ENCODE measurements around the gene NXF1.
"Not testable (repeated sequence)": the region's sequence is repeated elsewhere in the genome, so short reads cannot be mapped to it uniquely, and the experiment has no call there.

NXF1 gene

DNA sequence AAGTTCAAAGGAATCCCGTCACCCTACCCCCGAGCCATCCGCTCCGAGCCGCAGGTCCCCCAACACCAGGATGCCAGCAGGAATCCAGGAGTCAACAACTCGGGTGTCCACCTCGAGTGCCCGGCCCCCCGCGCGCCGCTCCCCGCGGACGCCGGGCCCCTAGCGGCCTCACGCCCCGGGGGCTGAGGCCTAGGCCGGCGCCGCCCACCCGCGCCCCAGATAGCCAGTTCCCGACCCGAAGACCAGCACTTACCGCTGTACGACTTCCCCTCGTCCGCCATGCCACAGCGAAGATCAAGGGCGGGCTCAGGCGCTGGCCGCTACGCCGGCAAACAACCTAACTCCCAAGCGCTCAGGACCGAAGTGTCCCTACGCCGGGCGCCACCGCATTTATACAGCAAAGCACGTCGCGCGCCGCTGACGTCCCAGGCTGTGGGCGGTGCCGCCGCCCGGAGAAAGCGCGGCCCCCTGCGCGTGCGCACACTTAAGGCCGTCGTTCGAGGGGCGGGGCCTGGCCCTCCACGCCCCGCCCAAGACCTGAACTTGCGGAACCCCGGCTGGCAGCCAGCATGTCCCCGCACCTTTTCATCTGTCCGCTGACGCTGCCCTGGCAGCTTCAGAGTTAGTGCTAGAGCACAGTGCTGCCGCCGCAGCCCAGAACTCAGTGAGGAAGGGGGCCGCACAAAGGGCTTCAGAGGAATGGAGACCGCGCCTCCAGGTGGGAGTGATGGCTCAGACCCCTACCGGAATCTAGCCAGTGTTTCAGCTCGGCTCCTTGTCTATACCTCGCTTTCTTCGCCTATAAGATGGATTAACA lies at the start of gene NXF1:
NXF1 (minus strand) TSS at position 365 of the 817 bp plus-strand sequence; CDS start at position 281, 84 bp downstream.
- in situ Hi-C loops (cut with MboI; ENCODE audit: low sequenced_read_pairs) = no loop called here

DNA sequence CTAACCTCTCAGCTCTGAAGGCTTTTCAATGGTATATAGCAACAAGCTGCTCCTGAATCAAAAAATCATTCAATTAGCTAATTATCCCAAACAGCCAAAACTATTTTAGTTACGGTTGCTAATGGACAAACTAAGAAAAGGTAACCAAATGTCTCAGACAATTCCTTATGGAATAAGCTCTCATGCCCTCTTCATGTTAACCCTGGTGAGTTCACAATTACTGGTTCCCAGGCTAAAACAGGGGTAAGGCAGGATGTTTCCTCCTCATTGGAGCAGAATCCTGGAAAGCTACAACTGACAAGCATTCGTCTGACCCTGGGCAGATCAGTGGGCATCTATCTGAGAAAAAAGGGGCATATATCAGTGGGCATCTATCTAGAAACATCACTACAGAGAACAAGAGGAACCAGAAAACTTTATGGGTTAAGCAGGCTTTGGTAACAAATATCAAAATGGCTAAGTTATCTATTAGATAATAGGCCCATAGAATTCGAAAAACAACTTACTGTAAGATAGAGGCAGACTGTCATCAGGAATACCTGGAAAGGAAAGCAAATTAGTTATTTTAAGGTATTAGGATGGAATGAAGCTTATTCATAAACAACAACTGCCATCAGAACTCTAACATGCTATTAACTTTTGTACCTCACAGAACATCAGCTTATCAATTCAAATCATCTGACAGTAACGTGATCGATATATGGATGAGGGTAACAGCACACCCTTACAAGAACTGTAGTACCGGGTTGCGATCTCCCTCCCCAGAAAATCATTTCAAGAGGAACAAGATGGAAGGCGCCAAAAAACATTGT lies 49.0 kb upstream of the NXF1 start:
- in situ Hi-C loops (cut with MboI; ENCODE audit: low sequenced_read_pairs) = loop anchor here (25.0 kb wide), 1 partner anchor 442 kb away; the partner anchor contains the start of gene SCGB1A1

DNA sequence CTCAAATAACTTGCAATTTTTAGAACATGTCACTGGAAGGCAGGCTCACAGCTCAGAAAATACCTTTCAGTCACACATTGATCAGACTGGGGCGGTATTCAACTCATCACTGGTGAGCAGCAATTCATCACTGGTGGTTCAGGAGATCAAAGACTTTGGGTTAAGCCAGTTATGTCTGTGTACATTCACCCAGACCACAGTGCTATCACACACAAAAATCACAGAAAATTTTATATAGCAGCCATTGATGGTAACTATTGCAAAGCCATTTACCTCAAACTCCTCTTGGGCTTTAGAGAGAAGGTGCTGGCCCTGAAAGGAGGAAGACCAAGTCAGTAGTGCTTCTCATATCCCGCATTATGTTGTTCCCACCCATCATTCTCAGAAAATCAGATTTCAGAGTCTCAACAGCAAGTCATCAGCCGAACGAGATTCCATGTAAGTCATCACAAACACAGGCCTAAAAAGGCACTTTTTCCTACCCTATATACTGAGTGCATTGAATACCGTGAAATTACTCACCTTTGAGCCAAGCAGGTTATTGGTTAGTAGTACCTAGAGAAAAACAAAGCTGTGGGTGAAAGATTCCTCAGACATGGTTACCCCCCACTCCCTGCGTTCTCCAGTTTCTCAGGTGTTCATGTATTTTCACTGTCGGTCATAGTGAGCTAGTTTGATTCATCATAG lies 48.2 kb upstream of the NXF1 start:
- in situ Hi-C loops (cut with MboI; ENCODE audit: low sequenced_read_pairs) = loop anchor here (25.0 kb wide), 1 partner anchor 441 kb away; the partner anchor contains the start of gene SCGB1A1

DNA sequence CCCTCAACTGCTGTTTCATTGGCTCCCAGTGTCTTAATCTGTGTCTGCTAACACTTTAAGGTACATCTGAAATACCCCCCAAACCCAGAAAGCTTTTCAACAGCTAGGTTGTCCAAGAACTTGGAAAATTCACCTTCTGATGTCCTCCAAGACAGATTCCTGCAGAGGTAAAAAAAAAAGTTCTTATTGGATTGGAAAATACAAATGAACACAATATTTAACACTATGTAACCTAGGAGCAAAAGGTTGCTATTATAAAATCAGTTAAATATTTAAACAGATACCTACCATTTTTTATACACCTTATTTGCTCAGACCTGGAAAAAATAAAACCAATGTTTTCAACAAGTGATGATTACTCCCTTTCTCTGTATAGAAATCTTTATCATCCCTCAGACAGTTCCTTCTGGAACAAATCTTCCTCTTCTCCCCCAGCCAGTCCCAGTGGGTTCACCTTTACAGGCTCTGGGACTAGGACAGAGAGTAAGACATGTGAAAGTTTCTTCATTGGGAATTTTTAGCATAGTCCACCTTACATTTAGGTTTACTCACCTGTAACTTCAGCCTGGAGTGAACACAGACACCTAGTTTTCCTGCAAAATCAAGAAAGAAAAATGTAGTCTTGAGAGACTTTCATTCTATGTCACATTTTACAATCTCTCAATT lies 47.4 kb upstream of the NXF1 start:
- in situ Hi-C loops (cut with MboI; ENCODE audit: low sequenced_read_pairs) = loop anchor here (25.0 kb wide), 1 partner anchor 440 kb away; the partner anchor contains the start of gene SCGB1A1

DNA sequence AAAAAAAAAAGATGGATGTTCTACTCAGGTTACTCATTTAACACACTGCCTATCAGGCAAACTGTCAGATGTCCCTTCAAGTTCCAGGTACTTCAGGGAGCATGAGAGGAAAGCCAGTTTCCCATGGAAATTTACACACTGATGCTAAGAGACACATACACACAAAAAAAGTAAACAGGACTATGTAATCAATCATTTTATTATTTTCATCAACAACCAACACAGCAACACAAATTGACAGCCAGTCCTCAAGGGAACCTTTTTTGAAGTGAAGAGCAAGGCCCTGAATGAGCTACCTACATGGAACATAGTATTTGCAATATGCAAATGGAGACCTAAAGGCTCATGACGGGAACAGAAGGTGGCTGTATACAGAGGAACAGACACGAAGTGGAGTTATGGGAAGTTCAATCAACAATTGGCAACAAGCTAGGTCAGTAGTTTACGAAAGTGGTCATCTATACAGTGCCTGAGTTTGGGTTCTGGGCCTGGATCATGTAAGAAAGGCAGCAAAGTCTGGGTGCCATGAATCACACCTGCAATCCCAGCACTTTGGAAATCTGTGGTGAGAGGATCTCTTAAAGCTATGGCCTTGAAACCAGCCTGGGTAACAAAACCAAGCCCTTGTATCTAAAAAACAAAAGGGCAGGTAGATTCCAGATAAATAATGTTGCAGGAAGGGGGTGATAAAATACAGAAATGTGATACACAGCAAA lies 46.7 kb upstream of the NXF1 start:
- in situ Hi-C loops (cut with MboI; ENCODE audit: low sequenced_read_pairs) = loop anchor here (25.0 kb wide), 1 partner anchor 440 kb away; the partner anchor contains the start of gene SCGB1A1

DNA sequence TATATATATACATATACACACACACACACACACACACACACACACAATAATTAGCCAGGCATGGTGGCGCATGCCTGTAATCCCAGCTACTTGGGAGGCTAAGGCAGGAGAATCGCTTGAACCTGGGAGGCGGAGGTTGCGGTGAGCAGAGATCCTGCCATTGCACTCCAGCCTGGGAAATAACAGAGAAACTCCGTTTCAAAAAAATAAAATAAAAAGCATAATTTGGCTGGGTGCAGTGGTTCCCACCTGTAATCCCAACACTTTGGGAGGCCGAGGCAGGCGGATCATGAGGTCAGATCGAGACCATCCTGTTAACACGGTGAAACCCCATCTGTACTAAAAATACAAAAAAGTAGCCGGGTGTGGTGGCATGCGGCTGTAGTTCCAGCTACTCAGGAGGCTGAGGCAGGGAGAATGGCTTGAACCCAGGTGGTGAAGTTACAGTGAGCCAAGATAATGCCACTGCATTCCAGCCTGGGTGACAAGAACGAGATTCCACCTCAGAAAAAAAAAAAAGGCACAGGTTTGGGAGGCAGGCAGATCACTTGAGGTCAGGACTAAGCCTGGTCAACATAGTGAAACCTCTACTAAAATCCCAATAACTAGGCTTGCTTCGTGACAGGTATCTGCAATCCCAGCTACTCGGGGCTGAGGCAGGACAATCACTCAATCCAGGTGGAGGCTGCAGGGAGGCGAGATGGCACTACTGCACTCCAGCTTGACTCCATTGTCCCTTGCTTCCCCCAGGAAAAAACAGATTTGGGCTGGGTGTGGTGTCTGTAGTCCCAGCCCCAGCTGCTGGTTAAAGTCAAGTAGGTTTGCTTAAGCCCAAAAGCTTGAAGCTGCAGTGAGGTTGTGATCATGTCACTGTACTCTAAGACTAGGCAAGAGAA lies 45.9 kb upstream of the NXF1 start:
- in situ Hi-C loops (cut with MboI; ENCODE audit: low sequenced_read_pairs) = loop anchor here (25.0 kb wide), 1 partner anchor 439 kb away; the partner anchor contains the start of gene SCGB1A1

DNA sequence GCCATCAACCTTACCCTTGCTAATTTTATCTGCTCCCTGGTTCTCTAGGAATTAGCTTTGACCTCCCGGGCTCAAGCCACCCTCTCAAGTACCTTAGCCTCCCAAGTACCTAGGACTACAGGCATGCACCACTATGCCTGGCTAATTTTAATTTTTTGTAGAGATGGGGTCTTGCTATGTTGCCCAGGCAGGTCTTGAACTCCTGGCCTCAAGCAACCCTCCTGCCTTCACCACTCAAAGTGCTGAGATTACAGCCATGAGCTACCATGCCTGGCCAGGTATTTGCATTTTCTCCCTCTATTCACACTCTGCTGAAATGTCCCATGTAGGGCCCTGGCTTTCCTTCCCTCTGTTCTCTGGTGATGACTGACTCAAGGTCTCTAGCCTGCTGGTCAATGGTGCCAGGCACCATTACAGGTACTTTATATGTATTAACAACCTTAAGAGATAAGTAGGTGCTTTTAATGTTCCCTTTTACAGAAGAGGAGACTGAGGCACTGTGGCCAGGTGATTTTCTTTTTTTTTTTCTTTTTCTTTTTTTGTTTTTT lies 42.6 kb upstream of the NXF1 start:
- in situ Hi-C loops (cut with MboI; ENCODE audit: low sequenced_read_pairs) = no loop called here

DNA sequence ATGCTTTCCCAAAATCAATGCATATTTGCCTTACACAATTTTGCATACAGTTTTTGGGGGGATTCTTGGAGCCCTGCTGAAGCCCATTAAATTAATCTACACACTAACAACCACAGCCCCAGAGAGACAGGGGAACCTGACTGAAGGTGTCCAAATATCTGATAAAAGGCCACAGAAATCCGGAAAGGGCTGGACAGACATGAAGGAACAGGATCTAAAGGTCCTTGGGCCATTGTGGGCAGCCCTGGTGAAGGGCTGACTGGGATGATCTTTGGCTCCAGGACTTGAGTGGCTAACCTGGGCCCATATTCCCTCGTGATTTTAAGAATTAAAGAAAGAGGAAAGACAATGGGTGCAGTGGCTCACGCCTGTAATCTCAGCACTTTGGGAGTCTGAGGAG lies 40.9 kb upstream of the NXF1 start:
- in situ Hi-C loops (cut with MboI; ENCODE audit: low sequenced_read_pairs) = no loop called here

DNA sequence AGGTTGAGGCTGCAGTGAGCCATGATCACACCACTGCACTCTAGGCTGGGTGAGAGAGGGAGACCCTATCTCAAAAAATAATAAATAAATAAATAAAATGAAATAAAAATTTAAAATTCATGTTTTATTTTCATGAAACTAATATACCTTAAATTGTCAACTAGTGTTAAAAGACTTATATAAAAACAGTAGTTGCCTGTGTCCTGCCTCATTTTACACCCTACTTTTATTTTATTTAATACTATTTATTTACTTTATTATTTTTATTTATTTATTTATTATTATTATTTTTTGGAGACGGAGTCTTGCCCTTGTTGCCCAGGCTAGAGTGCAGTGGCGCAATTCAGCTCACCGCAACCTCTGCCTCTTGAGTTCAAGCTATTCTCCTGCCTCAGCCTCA lies 38.9 kb upstream of the NXF1 start:
- in situ Hi-C loops (cut with MboI; ENCODE audit: low sequenced_read_pairs) = no loop called here

DNA sequence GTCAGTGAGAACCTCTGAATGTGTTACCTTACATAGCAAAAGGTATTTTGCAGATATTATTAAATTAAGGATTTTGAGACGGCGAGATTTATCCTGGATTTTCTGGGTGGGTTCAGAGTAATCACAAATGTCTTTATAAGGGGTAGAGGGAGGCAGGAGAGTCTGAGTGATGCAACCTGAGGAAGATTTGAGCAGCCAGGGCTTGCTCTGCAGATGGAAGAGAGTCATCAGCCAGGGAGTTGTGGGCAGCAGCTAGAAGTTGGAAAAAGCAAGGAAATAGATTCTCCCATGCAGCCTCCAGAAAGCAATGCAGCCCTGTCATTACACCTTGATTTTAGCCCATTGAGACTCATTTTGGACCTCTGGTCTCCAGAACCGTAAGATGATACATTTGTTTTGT lies 38.2 kb upstream of the NXF1 start:
- in situ Hi-C loops (cut with MboI; ENCODE audit: low sequenced_read_pairs) = no loop called here

DNA sequence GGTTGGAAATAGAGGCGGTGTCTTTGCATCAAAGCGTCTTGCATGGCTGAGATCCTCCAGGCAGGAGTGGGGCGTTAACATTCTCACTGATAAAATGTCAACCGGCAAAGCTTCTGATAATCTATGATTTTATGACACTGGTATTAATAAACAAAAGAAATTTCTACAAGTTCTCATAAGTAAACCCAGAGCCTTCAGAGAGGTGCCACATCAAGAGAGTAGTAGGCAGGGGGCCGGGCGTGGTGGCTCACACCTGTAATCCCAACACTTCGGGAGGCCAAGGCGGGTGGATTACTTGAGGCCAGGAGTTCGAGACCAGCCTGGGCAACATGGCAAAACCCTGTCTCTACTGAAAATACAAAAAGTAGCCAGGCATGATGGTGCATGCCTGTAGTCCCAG lies 37.7 kb upstream of the NXF1 start:
- in situ Hi-C loops (cut with MboI; ENCODE audit: low sequenced_read_pairs) = not testable (repeated sequence)

DNA sequence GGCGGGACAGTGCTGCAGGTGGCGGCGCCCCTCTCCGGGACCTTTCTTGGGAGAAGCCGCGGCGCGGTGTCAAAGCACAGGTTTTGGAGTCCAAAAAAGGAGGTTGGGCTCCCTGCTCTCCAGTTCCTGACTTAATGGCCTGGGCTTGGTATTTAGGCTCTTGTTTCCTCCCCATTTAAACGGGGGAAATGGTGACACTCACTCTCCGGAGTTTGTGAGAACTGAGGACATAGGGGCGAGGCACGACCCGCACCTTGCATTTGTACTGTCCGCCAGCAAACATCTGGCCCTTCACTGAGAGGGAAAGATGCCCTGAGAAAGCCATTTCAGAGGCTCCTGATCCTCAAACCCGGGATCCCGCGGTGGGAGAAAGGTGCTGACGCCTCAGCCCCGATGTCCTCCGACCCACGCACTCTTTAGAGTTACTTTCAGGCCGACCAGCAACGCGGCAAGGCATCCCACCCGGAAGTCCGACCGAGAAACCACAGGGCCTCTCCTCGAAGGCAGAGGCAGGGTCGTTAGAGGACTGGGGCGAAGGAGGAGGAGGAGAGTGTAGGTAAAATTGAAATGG lies 37.0 kb upstream of the NXF1 start:
- in situ Hi-C loops (cut with MboI; ENCODE audit: low sequenced_read_pairs) = no loop called here

DNA sequence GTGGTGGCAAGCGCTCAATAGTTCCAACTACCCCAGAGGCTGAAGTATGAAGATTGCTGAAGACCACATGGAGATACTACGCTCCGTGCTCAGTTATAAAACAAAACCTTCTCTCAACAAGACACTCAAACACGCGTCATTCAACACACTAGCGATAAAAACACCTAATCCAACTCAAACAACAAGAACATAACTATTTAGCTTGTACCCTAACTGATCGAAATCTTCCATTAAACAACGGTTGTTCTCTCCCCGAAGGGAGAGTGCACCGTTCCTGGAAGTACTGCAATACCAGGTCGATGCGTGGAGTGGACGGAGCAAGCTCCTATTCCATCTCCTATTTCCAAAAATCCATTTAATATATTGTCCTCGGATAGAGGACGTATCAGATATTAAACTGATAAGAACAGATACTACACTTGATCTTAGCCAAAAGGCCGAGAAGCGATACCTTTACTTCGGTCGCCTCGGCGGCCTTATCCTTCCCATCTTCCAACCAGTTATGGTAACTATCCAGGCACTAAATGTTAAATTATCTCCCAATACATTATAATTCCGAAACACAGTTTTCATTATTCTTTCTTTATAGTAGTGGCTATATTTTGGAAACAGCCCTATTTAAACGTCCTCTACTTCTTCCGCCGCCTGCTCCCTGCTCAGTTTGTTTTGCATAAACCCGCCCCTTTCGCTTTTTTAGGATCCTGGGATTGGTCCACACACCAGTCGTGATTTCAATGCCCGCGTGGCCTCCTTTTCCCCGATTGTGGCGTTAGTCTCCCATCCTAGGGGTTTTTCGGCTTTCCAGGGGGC lies 36.3 kb upstream of the NXF1 start:
- in situ Hi-C loops (cut with MboI; ENCODE audit: low sequenced_read_pairs) = no loop called here

DNA sequence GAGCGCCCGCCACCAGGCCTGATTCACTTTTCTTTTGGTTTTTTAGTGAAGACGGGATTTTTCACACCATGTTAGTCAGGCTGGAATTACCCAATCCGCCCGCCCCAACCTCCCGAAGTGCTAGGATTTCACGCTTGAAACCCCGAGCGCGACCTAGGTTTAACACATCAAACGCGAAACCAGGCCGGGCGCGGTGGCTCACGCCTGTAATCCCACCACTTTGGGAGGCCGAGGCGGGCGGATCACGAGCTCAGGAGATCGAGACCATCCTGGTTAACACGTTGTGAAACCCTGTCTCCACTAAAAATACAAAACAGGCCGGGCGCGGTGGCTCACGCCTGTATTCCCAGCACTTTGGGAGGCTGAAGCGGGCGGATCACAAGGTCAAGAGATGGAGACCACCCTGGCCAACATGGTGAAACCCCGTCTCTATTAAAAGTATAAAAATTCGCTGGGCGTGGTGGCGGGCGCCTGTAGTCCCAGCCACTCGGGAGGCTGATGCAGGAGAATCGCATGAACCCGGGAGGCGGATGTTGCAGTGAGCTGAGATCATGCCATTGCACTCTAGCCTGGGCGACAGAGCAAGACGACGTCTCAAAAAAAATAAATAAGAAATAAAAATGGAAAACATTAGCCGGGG lies 35.6 kb upstream of the NXF1 start:
- in situ Hi-C loops (cut with MboI; ENCODE audit: low sequenced_read_pairs) = not testable (repeated sequence)

DNA sequence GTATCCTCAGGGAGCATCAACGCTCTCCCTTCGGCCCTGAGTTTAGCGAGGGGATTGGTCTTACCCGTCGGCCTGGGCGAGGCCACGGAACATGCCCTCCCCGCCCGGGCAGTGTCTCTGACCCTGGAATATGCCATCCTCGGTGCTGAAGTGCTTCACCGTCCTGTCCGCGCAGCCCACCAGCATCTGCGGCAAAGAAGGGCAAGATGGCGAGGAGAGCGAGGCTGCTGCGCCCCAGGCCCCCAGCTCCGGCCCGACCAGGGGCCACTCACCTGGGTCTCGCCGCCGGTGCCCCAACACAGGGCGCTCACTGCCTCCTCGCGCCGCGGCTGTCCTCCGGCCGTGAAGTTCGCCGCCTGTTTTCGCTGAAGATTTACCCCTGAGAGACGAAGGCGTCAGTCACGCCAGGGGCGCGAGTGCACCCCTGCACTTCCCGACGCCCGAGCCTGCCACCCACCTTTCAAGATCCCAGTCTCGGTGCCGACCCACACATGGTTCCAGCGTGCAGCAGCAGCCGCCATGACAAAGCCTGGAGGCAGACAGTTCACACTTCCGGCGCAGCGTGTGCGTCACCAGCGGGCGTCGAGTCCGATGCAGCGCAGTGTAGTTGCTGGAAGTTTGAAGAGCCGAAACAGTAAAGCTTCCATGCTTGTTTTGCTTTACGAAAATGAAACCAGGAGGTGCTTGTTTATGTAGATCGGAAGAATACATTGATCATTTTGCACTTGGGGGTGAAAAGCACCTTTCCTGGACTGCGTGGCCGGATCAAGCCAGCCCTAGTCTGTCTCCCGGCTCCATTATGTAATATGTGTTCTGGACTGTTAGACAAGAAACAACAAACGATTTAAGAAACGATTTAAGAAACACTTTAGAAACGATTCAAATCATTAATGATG lies 34.1 kb upstream of the NXF1 start, which contains the start of gene WDR74:
WDR74 (minus strand) TSS at position 541 of the 896 bp plus-strand sequence; CDS start at position 521, 20 bp downstream.
- in situ Hi-C loops (cut with MboI; ENCODE audit: low sequenced_read_pairs) = no loop called here

DNA sequence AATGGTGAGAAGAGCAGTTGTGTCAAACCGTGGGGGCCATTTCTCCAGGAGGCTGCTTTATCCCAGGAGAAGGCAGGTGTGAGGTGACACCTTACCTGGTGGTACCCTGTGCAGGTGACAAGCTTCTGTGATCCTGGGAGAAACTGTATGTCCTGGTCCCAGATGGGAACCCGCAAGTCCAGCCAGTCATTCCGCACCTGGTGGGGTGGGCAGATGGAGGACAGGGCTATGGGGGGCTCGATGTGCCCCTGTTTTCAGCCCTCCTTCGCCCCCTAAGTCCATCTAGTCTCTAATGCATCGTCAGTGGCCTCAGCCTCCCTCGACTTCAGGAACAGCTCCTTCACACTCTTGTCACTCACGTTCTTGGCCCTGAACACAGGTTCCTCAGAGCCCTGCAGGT lies 30.1 kb upstream of the NXF1 start:
- in situ Hi-C loops (cut with MboI; ENCODE audit: low sequenced_read_pairs) = no loop called here

All from HL-60/S4 treated with retinoic acid at 250 ng/mL for 4 days and 3 days (cell line).